B cell (primary cell): ENCODE measurements around the gene CCDC88C. TPM values are rescaled to one million over a fixed set of nuclear protein-coding genes. Genes with fewer than 3 reads are reported as not detected.

ENCODE experiments used
- ATAC-seq: fragments of 200-7000 bp; cut with Tn5 transposase; one replicate; pipeline ENCODE4 v1.10.0; 2021; ENCODE audit warnings: low read depth, mild to moderate bottlenecking, moderate number of reproducible peaks, moderate library complexity
- CTCF ChIA-PET: fragments of 350-600 bp; sonication (Branson Sonifier 250); formaldehyde crosslinking; loops from one replicate; lab custom pipeline; 2021; ENCODE audit warnings: antibody characterized with exemption, inconsistent platforms; lab: Charles Lee
- POLR2A ChIA-PET: fragments of 350-600 bp; sonication (Branson Sonifier 250); formaldehyde crosslinking; loops from one replicate; lab custom pipeline; 2021; ENCODE audit warnings: antibody characterized with exemption; lab: Charles Lee
- DNase-seq: peaks from one replicate; pipeline ENCODE4 v3.0.0; 2013
- H2AFZ ChIP-seq: 2 replicates; pipeline ENCODE4 v1.6.1; 2012; ENCODE audit warnings: mild to moderate bottlenecking, low read depth, low read length; ENCODE audit not compliant: insufficient read depth, poor library complexity, severe bottlenecking
- H3K27ac ChIP-seq, 2 donors: 1 replicate in 1 of 2; 2 replicates in 1 of 2; pipeline ENCODE4 v1.5.1; 2012 to 2013; ENCODE audit warnings: low read length in 2 of 2, mild to moderate bottlenecking in 2 of 2, moderate library complexity in 1 of 2
- H3K27me3 ChIP-seq, 4 experiments: fragments of 200-600 bp in 1 of 4; sonication (generic) in 1 of 4; replicated peaks in 1 of 4; 1 replicate in 2 of 4; 2 replicates in 2 of 4; pipeline versions ENCODE4 v1.6.1 to v1.7.0; 2013 to 2016; ENCODE audit warnings: low read length in 3 of 4, mild to moderate bottlenecking in 2 of 4, mixed read lengths in 1 of 4, moderate library complexity in 1 of 4; ENCODE audit not compliant: insufficient read depth in 4 of 4, control insufficient read depth in 3 of 4; ENCODE audit errors: control extremely low read depth in 1 of 4
- H3K36me3 ChIP-seq, 2 experiments: replicated peaks in 1 of 2; 1 replicate in 1 of 2; 2 replicates in 1 of 2; pipeline versions ENCODE4 v1.6.1 to v1.7.1; 2013; ENCODE audit warnings: low read length in 1 of 2; ENCODE audit not compliant: insufficient read depth in 2 of 2, control insufficient read depth in 1 of 2; ENCODE audit errors: control extremely low read depth in 1 of 2, extremely low read depth in 1 of 2
- H3K4me1 ChIP-seq, 2 donors: fragments of 200-600 bp in 1 of 2; sonication (generic) in 1 of 2; 1 replicate in 1 of 2; 2 replicates in 1 of 2; pipeline versions ENCODE4 v1.5.1 to v1.6.1; 2013 to 2017; ENCODE audit warnings: low read length in 2 of 2; ENCODE audit not compliant: control insufficient read depth in 2 of 2, insufficient read depth in 2 of 2
- H3K4me2 ChIP-seq: replicated peaks from 2 replicates; pipeline ENCODE3; 2012; ENCODE audit warnings: mild to moderate bottlenecking, low read depth, low read length; ENCODE audit not compliant: poor library complexity, severe bottlenecking
- H3K4me3 ChIP-seq, 5 experiments: fragments of 200-600 bp in 1 of 5; sonication (generic) in 1 of 5; 1 replicate in 3 of 5; 2 replicates in 2 of 5; pipeline versions ENCODE4 v1.5.1 to v1.7.0; 2011 to 2016; ENCODE audit warnings: low read length in 4 of 5, mild to moderate bottlenecking in 4 of 5, low read depth in 2 of 5, control low read depth in 1 of 5, moderate library complexity in 1 of 5; ENCODE audit not compliant: insufficient read depth in 1 of 5; ENCODE audit errors: control extremely low read depth in 1 of 5, extremely low read depth in 1 of 5
- H3K79me2 ChIP-seq: fragments of 200-600 bp; sonication (generic); one replicate; pipeline ENCODE4 v1.6.0; 2016; ENCODE audit warnings: low read length; ENCODE audit not compliant: control insufficient read depth, insufficient read depth
- H3K9ac ChIP-seq: fragments of 200-600 bp; sonication (generic); 2 replicates; pipeline ENCODE4 v1.6.1; 2017; ENCODE audit warnings: mild to moderate bottlenecking, low read length, moderate library complexity
- H3K9me3 ChIP-seq, 3 donors: one replicate each; pipeline versions ENCODE4 v1.6.1 to v1.7.1; 2013; ENCODE audit warnings: low read length in 2 of 3; ENCODE audit not compliant: control insufficient read depth in 2 of 3, insufficient read depth in 1 of 3; ENCODE audit errors: control extremely low read depth in 1 of 3
- H4K20me1 ChIP-seq: 2 replicates; pipeline ENCODE4 v1.6.0; 2012; ENCODE audit warnings: mild to moderate bottlenecking, low read length; ENCODE audit not compliant: insufficient read depth, control insufficient read depth, poor library complexity, severe bottlenecking
- H3K27ac Mint-ChIP-seq: one replicate; pipeline ENCODE4 v1.8.0; 2021; ENCODE audit warnings: mixed read lengths
- H3K27me3 Mint-ChIP-seq: one replicate; pipeline ENCODE4 v1.8.0; 2021; ENCODE audit warnings: mixed read lengths
- H3K4me1 Mint-ChIP-seq: one replicate; pipeline ENCODE4 v1.8.0; 2021; ENCODE audit warnings: mixed read lengths
- H3K4me3 Mint-ChIP-seq: one replicate; pipeline ENCODE4 v1.8.0; 2021; ENCODE audit warnings: mixed read lengths
- H3K9me3 Mint-ChIP-seq: one replicate; pipeline ENCODE4 v1.8.0; 2022; ENCODE audit warnings: mixed read lengths; ENCODE audit not compliant: insufficient read depth
- CTCF ChIP-seq: fragments of 200-600 bp; IDR thresholded peaks from one replicate; pipeline ENCODE4 v1.8.0; 2022; ENCODE audit warnings: antibody characterized with exemption, mild to moderate bottlenecking
- EZH2 ChIP-seq: IDR thresholded peaks from 2 replicates; pipeline ENCODE4 v1.6.1; 2012; ENCODE audit warnings: borderline replicate concordance, low read depth, mild to moderate bottlenecking, moderate library complexity, low read length; ENCODE audit not compliant: insufficient read depth, poor library complexity, severe bottlenecking
- WGBS: methylation state at CpG from one replicate; pipeline ENCODE4 v1.1.5; 2013; ENCODE audit warnings: missing lambda C conversion rate; ENCODE audit not compliant: insufficient coverage; 5-methylcytosine and 5-hydroxymethylcytosine counted together
- intact Hi-C: fragments of 100-400 bp; cut with micrococcal nuclease; formaldehyde crosslinking; loops from one replicate; pipeline ENCODE4 v1.10.0; 2022
- polyA plus RNA-seq: library from polyadenylated mRNA; depleted of rRNA; stranded (reverse); fragments of >200 nt; gene quantifications from 2 replicates; pipeline ENCODE4 v1.2.3, GENCODE V29; 2012
- total RNA-seq, 2 donors: library from RNA; stranded (reverse); fragments of 120-200 nt in 1 of 2; gene quantifications; 1 replicate in 1 of 2; 2 replicates in 1 of 2; pipeline versions ENCODE4 v1.2.3 to v1.2.4, GENCODE V29; 2013 to 2022

CCDC88C gene
- total and polyA plus RNA-seq, 2 donors (not counting 1 experiment from before 2014, with no cell fraction given), result 98.7 to 181 TPM

DNA sequence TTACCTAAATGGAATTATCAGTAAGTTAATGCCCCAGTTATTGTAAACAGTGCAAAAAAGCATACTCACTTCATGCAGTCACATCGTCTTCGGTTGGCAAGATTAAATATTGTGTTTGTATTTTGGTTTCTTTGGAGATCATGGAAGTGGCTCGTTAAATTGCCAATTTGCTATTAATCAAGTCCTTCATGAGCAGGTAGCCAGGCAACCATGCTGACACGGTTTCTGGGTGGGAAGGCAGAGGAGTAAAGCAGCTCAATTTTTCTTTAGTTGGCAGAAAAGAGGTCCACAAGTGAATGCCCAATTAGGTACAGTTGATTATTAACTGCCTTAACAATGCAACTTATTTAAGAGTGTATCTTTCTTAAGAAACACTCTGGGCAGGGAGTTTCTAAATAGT, 48.6 kb upstream of the CCDC88C start:
- 100% methylated on average over 1 of the region's 4 CpGs for whole genome bisulfite sequencing

More for the DNA sequence above, 48.6 kb upstream of the CCDC88C start:
- no peak for DNase-seq
- no peak for ATAC-seq
- H3K4me1 Mint-ChIP-seq, result no peaks in the 10 kb centered on the region
- Histone ChIP-seq H3K4me3 (no peak overlapping the region), H3K4me2 (no peak overlapping the region), H3K79me2 (peaks cover 10% of the 10 kb centered on the region), H2AFZ (no peak overlapping the region), H3K27ac (no peak overlapping the region), H3K9ac (no peak overlapping the region), H4K20me1 (peaks cover 18% of the 10 kb centered on the region), H3K36me3 (peaks cover 5 to 96% of the 10 kb centered on the region in 2 experiments), H3K27me3 (no peaks in the 10 kb centered on the region), H3K9me3 (no peaks in the 10 kb centered on the region), H3K4me1 (no peaks in the 10 kb centered on the region)
- H3K27ac Mint-ChIP-seq, result no peak overlapping the region
- no peaks in the 10 kb centered on the region for H3K9me3 Mint-ChIP-seq
- ChIA-PET CTCF (interaction anchor here (0.6 to 1.0 kb wide), 2 partner anchors 293 to 433 kb away, joined by 3 read pairs; no protein-coding TSS in a partner anchor), POLR2A (no interaction called here)
- no peak overlapping the region for H3K4me3 Mint-ChIP-seq
- TF ChIP-seq CTCF (no peak), EZH2 (no peak)
- H3K27me3 Mint-ChIP-seq, result no peaks in the 10 kb centered on the region
- intact Hi-C loops, result no loop called here
